Peyer's patch (tissue), 4 donors: ENCODE results near the gene MNS1.

Experiments used
- CTCF ChIP-seq, 6 experiments: fragments of 450-650 bp in 4 of 6; fragments of 200-600 bp in 2 of 6; sonication (generic) in 1 of 6; IDR thresholded peaks; one replicate each; pipeline ENCODE4 v1.5.1; 2017 to 2019; ENCODE audit warnings: antibody characterized with exemption in 6 of 6, mild to moderate bottlenecking in 3 of 6, moderate library complexity in 1 of 6
- POLR2A ChIP-seq, 2 donors: fragments of 450-650 bp; IDR thresholded peaks; one replicate each; pipeline ENCODE4 v1.5.1; 2017; ENCODE audit warnings: antibody characterized with exemption in 2 of 2, mild to moderate bottlenecking in 2 of 2, moderate library complexity in 2 of 2

- TF ChIP-seq CTCF (IDR thresholded peaks at IDR 0.05) (peak in 5 of 6 experiments; percentile 41 to 82 (median 77)), POLR2A (IDR thresholded peaks at IDR 0.05) (no peak)
These were observed 31.7 kb upstream of the MNS1 start for GRCh38 chr15:56496635-56497034.
